Measurements from ENCODE around the gene AMN.

GRCh38 chr14:102979406-102979805 is 56.9 kb downstream of the AMN start:
- TF ChIP-seq CTCF (IDR thresholded peaks at IDR 0.05) (no peak), EZH2 (IDR thresholded peaks at IDR 0.05; ENCODE audit: borderline replicate concordance, insufficient read depth, low read depth, low read length, poor library complexity, severe bottlenecking) (no peak)
